GM19193 (cell line): ENCODE measurements around the gene ZSCAN25.

ENCODE experiments used
- POLR2A ChIP-seq: IDR thresholded peaks from 4 replicates; pipeline ENCODE4 v1.6.1; 2011; ENCODE audit not compliant: insufficient read depth, insufficient read length; ENCODE audit errors: extremely low read depth

The ZSCAN25 gene

DNA sequence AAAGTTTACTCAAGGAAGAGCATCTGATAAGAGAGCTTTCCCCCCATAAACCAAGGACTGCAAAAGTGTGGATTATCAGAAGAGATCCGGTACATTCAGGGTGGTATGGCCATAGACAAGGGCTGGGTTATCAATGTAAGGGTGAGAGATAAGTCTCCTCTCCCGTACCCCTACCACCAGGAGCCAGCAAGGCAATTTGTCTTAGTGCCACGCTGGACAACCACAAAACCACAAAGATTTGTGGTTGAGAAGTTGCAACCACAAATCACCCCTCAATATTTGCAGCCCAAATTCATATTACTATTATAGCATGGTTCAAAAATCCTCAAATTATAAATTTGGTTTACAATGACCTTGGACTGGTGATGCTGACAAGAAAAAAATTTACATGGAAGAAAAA, 2.3 kb upstream of the ZSCAN25 start:
- no peak for TF ChIP-seq POLR2A

DNA sequence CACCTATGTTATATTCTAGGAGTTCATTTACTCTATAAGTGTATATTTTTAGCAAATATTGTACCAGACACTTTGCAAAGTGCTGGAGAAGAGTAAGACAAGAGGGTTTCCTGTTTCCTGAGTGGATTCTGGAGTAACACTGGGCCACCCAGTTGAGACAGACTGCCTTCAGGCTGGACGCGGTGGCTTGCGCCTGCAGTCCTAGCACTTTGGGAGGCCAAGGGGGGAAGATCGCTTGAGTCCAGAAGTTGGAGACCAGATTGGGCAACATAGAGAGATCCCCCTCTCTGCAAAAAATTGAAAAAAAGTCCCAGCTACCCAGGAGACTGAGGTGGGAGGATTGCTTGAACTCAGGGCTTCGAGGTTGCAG, 772 bp upstream of the ZSCAN25 start:
- no peak for TF ChIP-seq POLR2A

DNA sequence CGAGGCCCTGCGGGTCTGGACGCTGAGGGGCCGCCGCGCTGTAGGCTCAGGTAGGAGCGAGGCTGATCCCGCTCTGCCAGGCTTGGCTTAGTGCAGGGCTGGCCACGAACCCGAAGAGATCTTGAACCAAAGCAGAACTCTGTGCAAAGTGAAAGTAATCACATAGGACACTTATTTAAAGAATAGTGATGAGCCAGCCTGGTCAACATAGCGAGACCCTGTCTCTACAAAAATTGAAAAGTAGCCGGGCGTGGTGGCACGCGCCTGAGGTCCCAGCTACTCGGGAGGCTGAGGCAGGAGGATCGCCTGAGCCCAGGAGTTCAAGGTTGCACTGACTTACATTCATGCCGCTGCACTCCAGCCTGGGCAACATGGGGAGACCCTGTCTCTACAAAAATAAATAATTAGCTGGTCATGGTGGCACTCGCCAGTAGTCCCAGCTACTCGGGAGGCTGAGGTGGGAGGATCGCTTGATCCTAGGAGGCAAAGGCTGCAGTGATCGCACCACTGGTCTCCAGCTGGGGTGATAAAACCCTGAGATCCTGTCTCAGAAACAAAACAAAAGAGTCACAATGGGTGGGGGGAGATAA, 541 bp downstream of the ZSCAN25 start:
- no peak for TF ChIP-seq POLR2A

DNA sequence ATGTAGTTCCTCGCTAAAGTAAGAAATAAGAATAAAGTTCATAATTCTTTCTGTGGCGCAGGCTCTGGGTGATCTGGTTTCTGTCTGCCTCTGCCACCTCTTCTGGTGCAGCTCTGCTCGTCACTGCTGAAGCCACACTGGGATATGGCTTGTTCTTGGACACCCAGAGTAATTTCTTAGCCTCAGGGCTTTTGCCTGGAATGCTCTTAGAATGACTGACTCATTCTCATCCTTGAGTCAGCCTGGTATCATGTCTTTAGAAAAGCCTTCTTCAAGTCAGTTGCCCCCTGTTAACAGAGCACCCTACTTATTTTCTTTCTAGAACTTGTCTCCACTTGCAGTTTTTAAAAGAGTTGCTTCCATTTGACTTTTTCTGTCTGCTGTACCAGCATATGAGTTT, 2.0 kb downstream of the ZSCAN25 start:
- TF ChIP-seq POLR2A = no peak

DNA sequence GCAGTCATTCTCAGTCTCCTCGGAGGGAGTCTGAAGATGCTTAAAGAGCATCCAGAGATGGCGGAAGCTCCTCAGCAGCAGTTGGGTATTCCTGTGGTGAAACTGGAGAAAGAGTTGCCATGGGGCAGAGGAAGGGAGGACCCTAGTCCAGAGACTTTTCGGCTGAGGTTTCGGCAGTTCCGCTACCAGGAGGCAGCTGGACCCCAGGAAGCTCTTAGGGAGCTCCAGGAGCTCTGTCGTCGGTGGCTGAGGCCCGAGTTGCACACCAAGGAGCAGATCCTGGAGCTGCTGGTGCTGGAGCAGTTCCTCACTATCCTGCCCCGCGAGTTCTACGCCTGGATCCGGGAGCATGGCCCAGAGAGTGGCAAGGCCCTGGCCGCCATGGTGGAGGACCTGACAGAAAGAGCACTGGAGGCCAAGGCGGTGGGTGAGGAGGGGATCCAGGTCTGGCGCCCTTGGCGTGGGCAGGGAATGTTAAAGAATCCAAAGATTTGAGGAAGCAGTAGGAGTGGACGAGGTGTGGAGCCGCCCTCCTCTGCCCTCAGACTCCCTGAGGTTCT, 2.9 kb downstream of the ZSCAN25 start:
- no peak for TF ChIP-seq POLR2A

DNA sequence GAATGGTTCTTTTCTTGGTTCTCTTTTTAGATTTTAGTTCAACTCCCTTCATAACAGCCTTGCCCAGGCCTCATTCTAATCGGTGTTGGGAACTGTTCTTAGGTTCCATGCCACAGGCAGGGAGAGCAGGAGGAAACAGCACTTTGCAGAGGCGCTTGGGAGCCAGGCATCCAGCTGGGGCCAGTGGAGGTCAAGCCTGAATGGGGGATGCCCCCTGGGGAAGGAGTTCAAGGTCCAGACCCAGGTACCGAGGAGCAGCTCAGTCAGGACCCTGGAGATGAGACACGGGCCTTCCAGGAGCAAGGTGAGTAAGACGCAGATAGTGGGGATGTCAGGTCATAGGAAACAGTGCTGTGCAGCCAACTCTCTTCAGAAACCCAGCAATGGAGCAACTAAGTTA, 4.5 kb downstream of the ZSCAN25 start:
- TF ChIP-seq POLR2A = no peak

DNA sequence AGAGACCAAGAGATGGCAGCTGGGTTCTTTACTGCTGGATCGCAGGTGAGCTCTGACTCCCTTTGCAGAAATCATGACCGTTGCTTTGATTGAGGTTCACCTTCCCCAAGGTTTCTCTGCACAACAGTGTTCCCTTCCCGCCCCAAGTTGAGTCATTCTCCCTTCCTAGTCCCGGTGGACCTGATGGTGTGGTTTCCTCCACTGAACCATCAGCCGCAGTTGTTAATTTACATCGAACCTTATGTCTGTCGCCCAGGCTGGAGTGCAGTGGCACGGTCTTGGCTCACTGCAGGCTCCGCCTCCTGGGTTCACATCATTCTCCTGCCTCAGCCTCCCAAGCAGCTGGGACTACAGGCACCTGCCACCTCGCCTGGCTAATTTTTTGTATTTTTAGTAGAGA, 5.8 kb downstream of the ZSCAN25 start:
- no peak for TF ChIP-seq POLR2A

DNA sequence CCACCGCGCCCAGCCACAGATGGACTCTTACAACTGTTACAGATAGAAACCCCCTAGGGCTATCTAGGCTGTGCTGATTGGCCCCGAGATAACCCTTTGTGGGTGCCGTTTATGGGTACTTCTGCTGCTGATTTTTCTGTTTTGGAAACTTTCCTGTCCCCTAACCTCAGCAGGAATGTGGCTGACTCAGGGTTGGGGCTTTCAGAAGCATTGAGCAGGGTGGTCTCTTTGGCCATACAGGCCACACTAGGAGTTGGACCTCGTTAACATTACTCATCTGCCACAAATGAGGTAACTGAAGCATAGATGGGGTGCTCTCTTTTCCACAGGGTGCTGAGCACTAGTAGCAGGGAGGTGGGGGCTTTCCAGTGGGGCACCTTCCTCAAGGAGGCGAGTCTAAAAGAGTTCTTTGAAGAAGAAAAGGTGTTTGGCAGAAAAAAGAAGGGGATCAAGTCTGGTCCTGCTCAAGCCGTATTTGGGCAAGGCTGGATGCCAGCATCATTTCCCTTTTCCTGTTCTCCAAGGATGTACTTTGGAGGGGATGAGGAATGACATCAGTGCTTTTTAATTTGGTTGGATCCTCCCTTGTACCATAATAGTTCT, 6.4 kb downstream of the ZSCAN25 start:
- no peak for TF ChIP-seq POLR2A

DNA sequence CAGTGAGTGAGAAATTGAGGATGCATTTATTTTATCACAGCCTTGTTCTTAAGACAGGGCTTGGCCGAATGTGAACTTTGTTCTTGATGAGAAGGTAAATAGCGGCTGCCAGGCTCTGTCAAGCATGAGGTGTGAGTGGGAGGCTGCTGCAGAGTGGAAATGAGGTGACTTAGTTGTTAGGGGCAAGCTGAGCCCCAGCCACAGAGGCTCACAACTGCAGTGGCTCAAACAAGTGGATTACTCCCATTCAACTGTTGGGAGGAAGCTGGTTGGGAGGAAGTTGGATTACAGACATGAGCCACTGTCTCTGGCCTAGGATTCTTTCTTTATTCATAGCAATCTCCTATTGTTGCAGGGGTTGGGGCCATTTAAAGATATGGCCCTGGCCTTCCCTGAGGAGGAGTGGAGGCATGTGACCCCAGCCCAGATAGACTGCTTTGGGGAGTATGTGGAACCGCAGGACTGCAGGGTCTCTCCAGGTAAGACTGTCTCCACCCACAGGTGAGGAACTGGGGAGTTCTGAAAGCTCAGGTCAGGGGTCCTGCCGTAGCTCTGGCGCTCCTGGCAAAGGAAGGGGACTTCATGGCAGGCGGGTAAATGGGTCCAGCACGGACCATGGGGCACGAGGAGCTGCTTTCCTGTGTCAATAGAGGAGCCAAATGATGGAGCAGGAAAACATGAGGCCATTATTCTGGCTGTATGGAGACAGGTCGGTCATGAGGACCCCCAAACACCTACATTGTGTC, 7.1 kb downstream of the ZSCAN25 start:
- no peak for TF ChIP-seq POLR2A

DNA sequence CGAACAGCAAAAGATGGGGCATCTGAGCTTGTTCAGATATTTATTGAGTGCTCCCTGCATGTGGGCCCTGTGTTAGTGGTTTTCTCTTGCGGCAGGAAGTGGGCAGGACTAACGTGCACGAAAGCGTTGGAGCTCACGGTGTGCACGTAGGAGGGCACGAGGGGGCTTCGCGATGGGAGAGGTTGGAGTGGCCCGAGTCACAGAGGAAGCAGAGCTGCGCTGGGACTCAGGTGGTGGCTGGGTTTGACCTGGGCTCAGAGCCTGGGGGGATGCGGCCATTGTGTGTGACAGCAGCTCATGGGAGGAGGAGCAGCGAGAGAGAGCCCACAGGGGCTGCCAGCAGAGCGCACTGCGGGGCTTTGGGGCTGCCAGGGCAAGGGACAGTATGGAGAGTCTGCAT, 7.7 kb downstream of the ZSCAN25 start:
- no peak for TF ChIP-seq POLR2A

DNA sequence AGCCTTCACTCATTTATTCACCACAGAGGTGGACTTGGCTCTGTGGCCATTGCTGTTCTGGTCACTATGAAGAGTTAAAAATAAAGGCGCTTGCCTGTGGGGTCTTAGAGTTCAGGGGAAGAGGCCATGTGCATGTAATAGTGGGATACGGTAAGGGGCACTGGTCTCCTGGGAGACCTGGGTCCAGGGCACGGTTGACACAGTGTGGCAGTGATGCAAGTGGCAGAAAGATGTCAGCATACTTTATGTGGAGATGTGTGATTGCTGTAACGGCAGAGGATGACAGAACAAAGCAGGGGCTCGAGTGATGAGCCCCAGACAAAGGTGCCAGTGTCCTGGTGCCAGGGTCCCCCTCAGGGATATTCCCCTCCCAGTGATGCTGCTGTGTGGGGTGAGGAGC, 8.6 kb downstream of the ZSCAN25 start:
- no peak for TF ChIP-seq POLR2A

DNA sequence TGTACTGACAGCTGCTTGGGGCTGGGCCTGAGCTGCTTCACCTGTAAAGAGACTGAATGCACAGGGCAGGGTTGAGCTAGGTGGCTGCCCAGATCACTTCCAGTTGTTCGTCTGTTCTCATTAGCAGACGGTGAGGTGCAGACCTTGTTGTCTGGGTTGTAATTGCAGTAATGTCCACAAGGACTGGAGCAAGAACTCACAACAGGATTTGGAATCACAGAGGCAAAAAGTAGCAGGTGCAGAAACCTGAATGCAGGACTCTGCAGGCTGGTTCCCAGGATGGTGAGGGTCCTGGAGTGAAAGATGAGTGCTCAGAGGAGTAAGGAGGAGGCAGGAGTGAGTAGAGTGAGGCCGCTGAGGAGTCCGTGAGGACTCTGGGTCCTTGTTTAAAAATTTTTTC, 9.2 kb downstream of the ZSCAN25 start:
- no peak for TF ChIP-seq POLR2A

DNA sequence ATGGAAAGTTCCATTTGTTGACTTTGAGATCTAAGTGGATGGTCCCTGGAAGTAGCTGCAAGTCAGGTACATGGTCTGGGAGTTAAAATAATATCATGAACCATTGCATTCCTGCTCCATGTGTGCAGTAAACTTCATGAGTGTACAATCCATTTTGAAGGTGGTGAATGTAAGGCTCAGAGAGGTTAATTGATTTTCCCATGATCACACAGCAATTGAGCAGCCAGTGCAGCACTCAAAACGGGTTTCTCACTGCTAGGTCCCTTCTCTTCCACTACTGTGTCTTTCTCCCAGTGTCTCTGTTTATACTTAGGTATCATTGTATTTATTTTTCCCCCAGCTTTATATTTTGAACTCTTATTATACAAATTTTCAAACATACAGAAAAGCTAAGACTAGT, 9.9 kb downstream of the ZSCAN25 start:
- no peak for TF ChIP-seq POLR2A

DNA sequence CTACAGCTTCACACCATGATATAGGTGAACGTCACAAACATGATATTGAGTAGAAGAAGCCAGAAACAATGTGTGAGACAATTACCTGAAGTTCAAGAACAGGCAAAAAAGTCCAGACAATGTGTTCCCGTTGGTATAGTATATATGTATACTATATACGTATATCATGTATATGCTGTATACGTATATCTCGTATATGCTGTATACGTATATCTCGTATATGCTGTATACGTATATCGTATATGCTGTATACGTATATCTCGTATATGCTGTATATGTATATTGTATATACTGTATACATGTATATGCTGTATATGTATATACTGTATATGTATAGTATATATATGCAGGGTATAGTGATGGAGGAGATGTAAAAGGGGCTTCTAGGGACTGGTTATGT, 10.8 kb downstream of the ZSCAN25 start:
- no peak for TF ChIP-seq POLR2A

DNA sequence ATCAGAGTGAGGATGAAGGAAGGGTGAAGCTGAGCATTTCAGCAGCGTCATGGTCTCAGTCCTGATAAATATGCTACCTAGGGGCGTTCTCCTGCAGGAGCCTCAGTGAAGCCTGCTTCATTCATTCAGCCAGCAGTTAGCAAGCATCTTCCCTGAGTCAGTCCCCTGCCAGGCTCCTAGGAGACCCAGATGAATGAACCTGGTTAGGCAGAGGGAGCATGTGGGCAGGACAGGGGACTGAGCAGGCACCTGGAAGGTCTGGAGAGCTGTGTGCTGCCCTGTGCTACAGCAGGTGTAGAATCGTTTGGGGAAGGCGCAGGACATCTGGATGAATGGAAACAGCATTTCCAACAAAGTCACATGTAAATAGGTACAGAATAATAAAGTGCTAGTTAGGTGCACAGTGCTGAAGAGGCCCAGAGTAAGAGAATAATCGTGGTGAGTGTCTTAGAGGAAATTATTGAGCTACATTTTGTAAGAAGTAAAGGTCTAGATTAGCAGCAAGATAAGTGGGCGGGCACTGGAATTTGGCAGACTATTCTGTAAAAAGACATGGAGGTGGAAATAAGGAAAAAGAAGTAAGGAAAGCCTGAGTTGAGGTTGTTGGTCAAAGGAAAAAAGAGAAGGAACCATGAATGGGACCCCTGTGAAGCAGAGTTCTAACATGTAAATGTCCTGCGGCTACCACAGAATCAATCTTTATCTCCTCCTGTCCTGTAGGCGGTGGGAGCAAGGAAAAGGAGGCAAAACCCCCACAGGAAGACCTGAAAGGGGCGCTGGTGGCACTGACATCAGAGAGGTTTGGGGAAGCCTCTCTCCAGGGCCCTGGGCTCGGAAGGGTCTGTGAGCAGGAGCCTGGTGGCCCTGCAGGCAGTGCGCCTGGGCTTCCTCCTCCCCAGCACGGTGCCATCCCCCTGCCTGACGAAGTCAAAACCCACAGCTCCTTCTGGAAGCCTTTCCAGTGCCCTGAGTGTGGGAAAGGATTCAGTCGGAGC, 12.0 kb downstream of the ZSCAN25 start:
- TF ChIP-seq POLR2A = no peak
